Measurements from ENCODE around the gene NETO1.

NETO1 gene

GRCh38 chr18:72846736-72847533, 20.9 kb downstream of the NETO1 start:
- DNase-seq = no peak

- DNase-seq = no peak
Measured at GRCh38 chr18:72843743-72844142, 24.0 kb downstream of the NETO1 start.

- no peak for DNase-seq
Measured at GRCh38 chr18:72840109-72840508, 27.7 kb downstream of the NETO1 start.

- no peak for DNase-seq
Measured at GRCh38 chr18:72834731-72835130, 33.1 kb downstream of the NETO1 start.

GRCh38 chr18:72833471-72833870, 34.3 kb downstream of the NETO1 start:
- DNase-seq = no peak

GRCh38 chr18:72830109-72830508, 37.7 kb downstream of the NETO1 start:
- peak; percentile 1 for DNase-seq

- DNase-seq = no peak
Measured at GRCh38 chr18:72828601-72829000, 39.2 kb downstream of the NETO1 start.

- no peak for DNase-seq
Measured at GRCh38 chr18:72826736-72827135, 41.1 kb downstream of the NETO1 start.

- DNase-seq = no peak
Measured at GRCh38 chr18:72823345-72823744, 44.4 kb downstream of the NETO1 start.

GRCh38 chr18:72822202-72822601, 45.6 kb downstream of the NETO1 start:
- no peak for DNase-seq

- DNase-seq = no peak
Measured at GRCh38 chr18:72820571-72820970, 47.2 kb downstream of the NETO1 start.

GRCh38 chr18:72819050-72819449, 48.7 kb downstream of the NETO1 start:
- DNase-seq = no peak

- no peak for DNase-seq
Measured at GRCh38 chr18:72811047-72811446, 56.7 kb downstream of the NETO1 start.

- no peak for DNase-seq
Measured at GRCh38 chr18:72808680-72809079, 59.1 kb downstream of the NETO1 start.

GRCh38 chr18:72799106-72799505, 68.7 kb downstream of the NETO1 start:
- no peak for DNase-seq

- DNase-seq = no peak
Measured at GRCh38 chr18:72783530-72783929, 84.3 kb downstream of the NETO1 start.

GRCh38 chr18:72774914-72775313, 92.9 kb downstream of the NETO1 start:
- DNase-seq = no peak

- no peak for DNase-seq
Measured at GRCh38 chr18:72772916-72773315, 94.9 kb downstream of the NETO1 start.

- no peak for DNase-seq
Measured at GRCh38 chr18:72768681-72769229, 99.0 kb downstream of the NETO1 start.

GRCh38 chr18:72762515-72763122, 105.2 kb downstream of the NETO1 start:
- DNase-seq = peak; percentile 61

GRCh38 chr18:72752220-72752619, 115.6 kb downstream of the NETO1 start:
- no peak for DNase-seq

- no peak for DNase-seq
Measured at GRCh38 chr18:72742002-72742401, 125.8 kb downstream of the NETO1 start.

- DNase-seq = no peak
Measured at GRCh38 chr18:72738136-72738535, 129.7 kb downstream of the NETO1 start.

GRCh38 chr18:72727776-72728175, 140.0 kb downstream of the NETO1 start:
- no peak for DNase-seq

Data from fibroblast of skin of right biceps (primary cell).